Measurements from ENCODE around the gene PAM. TPM values are rescaled to one million over a fixed set of nuclear protein-coding genes. Genes with fewer than 3 reads are reported as not detected.

The PAM gene
- total RNA-seq, 2 experiments from 2014 or later: 15.1 to 16.1 TPM

- H3K4me3 Mint-ChIP-seq: no peak overlapping the region
- no peaks in the 10 kb centered on the region for H3K9me3 Mint-ChIP-seq
- CTCF ChIA-PET: no interaction called here
Observed at GRCh38 chr5:103034662-103035392, 279.7 kb downstream of the PAM start.

GRCh38 chr5:103035701-103036100 is 280.6 kb downstream of the PAM start:
- Histone ChIP-seq H3K27me3 (ENCODE audit: control insufficient read depth in 1 of 2, insufficient read depth in 2 of 2, low read length in 2 of 2) (no peaks in the 10 kb centered on the region), H3K4me1 (ENCODE audit: insufficient read depth, low read length) (no peaks in the 10 kb centered on the region), H3K36me3 (ENCODE audit: insufficient read depth, low read length) (no peaks in the 10 kb centered on the region), H3K27ac (ENCODE audit: low read depth in 1 of 2, low read length in 2 of 2) (no peak overlapping the region), H3K9me3 (ENCODE audit: control insufficient read depth in 1 of 2, insufficient read depth in 1 of 2, low read length in 2 of 2) (peaks cover 0 to 12% of the 10 kb centered on the region in 2 experiments), H3K4me3 (ENCODE audit: low read length) (no peak overlapping the region)
- DNase-seq (no peak), ATAC-seq (ENCODE audit: poor library complexity) (no peak)
- Mint-ChIP-seq H3K4me3 (no peak overlapping the region), H3K27ac (no peak overlapping the region), H3K36me3 (ENCODE audit: low read depth) (no peaks in the 10 kb centered on the region), H3K4me1 (ENCODE audit: low read depth) (no peaks in the 10 kb centered on the region), H3K9me3 (no peaks in the 10 kb centered on the region), H3K27me3 (no peaks in the 10 kb centered on the region)
- intact Hi-C loops (cut with DNase I, micrococcal nuclease): no loop called here
- no peak for TF ChIP-seq CTCF (IDR thresholded peaks at IDR 0.05)
- POLR2A ChIA-PET: no interaction called here
- CTCF ChIA-PET: no interaction called here

More at GRCh38 chr5:103034662-103035392, 279.7 kb downstream of the PAM start:
- H3K4me3 ChIP-seq (ENCODE audit: low read length): no peak overlapping the region
- ATAC-seq (ENCODE audit: poor library complexity) (no peak), DNase-seq (no peak)
- TF ChIP-seq CTCF (IDR thresholded peaks at IDR 0.05): no peak
- POLR2A ChIA-PET: no interaction called here
- H3K27ac Mint-ChIP-seq: no peak overlapping the region
- H3K4me1 ChIP-seq (ENCODE audit: insufficient read depth, low read length): no peaks in the 10 kb centered on the region
- H3K27me3 ChIP-seq (ENCODE audit: control insufficient read depth in 1 of 2, insufficient read depth in 2 of 2, low read length in 2 of 2): no peaks in the 10 kb centered on the region
- no peaks in the 10 kb centered on the region for H3K36me3 ChIP-seq (ENCODE audit: insufficient read depth, low read length)
- no peaks in the 10 kb centered on the region for H3K27me3 Mint-ChIP-seq
- H3K9me3 ChIP-seq (ENCODE audit: control insufficient read depth in 1 of 2, insufficient read depth in 1 of 2, low read length in 2 of 2): peaks cover 0 to 12% of the 10 kb centered on the region in 2 experiments
- intact Hi-C loops (cut with DNase I, micrococcal nuclease): no loop called here
- H3K27ac ChIP-seq (ENCODE audit: low read depth in 1 of 2, low read length in 2 of 2): no peak overlapping the region
- no peaks in the 10 kb centered on the region for H3K36me3 Mint-ChIP-seq (ENCODE audit: low read depth)
- H3K4me1 Mint-ChIP-seq (ENCODE audit: low read depth): no peaks in the 10 kb centered on the region

- Histone ChIP-seq H3K4me1 (ENCODE audit: insufficient read depth, low read length) (no peaks in the 10 kb centered on the region), H3K9me3 (ENCODE audit: control insufficient read depth in 1 of 2, insufficient read depth in 1 of 2, low read length in 2 of 2) (peaks cover 0 to 12% of the 10 kb centered on the region in 2 experiments), H3K27ac (ENCODE audit: low read depth in 1 of 2, low read length in 2 of 2) (no peak overlapping the region), H3K27me3 (ENCODE audit: control insufficient read depth in 1 of 2, insufficient read depth in 2 of 2, low read length in 2 of 2) (no peaks in the 10 kb centered on the region), H3K36me3 (ENCODE audit: insufficient read depth, low read length) (no peaks in the 10 kb centered on the region), H3K4me3 (ENCODE audit: low read length) (no peak overlapping the region)
- no peak overlapping the region for H3K4me3 Mint-ChIP-seq
- POLR2A ChIA-PET: no interaction called here
- H3K27me3 Mint-ChIP-seq: no peaks in the 10 kb centered on the region
- H3K4me1 Mint-ChIP-seq (ENCODE audit: low read depth): no peaks in the 10 kb centered on the region
- H3K36me3 Mint-ChIP-seq (ENCODE audit: low read depth): no peaks in the 10 kb centered on the region
- no peak overlapping the region for H3K27ac Mint-ChIP-seq
- CTCF ChIA-PET: no interaction called here
- H3K9me3 Mint-ChIP-seq: no peaks in the 10 kb centered on the region
- no peak for TF ChIP-seq CTCF (IDR thresholded peaks at IDR 0.05)
- no peak for DNase-seq
- intact Hi-C loops (cut with DNase I, micrococcal nuclease): no loop called here
- ATAC-seq (ENCODE audit: poor library complexity): no peak
Observed at GRCh38 chr5:103036601-103037000, 281.5 kb downstream of the PAM start.

All from CD4-positive, alpha-beta T cell (primary cell).